Measurements from ENCODE around the gene TUBB6. TPM values are rescaled to one million over a fixed set of nuclear protein-coding genes. Genes with fewer than 3 reads are reported as not detected.

Gene TUBB6
- total RNA-seq, 1 experiment from 2014 or later = 149 TPM

DNA sequence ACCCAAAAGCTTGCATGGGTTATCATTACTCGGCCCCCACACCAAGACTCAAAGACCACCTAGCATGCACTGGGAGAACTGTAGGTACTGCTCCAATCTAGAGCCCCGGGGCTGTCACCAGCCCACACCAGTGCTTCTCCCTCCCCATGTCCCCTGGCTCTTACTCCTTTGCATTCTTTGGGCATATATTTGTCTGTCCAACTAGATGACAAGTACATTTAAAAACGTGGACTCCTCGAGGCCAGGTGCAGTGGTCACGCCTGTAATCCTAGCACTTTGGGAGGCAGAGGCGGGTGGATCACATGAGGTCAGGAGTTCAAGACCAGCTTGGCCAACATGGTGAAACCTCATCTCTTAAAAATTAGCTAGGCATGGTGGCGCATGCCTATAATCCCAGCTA is 61.2 kb downstream of the TUBB6 start:
- Histone ChIP-seq H3K27me3 (replicated peaks; ENCODE audit: control insufficient read depth, insufficient read depth, low read length) (no peaks in the 10 kb centered on the region), H3K36me3 (ENCODE audit: control insufficient read depth, insufficient read depth, low read length) (peaks cover 3% of the 10 kb centered on the region; the same call in 1 of the 2 replicates), H3K4me1 (peaks cover 7% of the 10 kb centered on the region; the same call in 1 of the 2 replicates), H3K9me3 (no peaks in the 10 kb centered on the region), H3K4me3 (ENCODE audit: low read depth, low read length) (no peak overlapping the region)
- intact Hi-C loops (cut with micrococcal nuclease; ENCODE audit: unreplicated experiment) = no loop called here
- H3K27me3 Mint-ChIP-seq (ENCODE audit: insufficient read depth, unreplicated experiment) = no peaks in the 10 kb centered on the region
- CTCF ChIA-PET = no interaction called here
- H3K9me3 Mint-ChIP-seq (ENCODE audit: unreplicated experiment) = no peaks in the 10 kb centered on the region
- BruUV-seq (replicated peaks) = no TSS peak
- no peak overlapping the region for H3K27ac Mint-ChIP-seq (ENCODE audit: unreplicated experiment)
- peaks cover 28% of the 10 kb centered on the region for H3K36me3 Mint-ChIP-seq (ENCODE audit: insufficient read depth, unreplicated experiment)
- H3K4me1 Mint-ChIP-seq (ENCODE audit: low read depth, unreplicated experiment) = peaks cover 4% of the 10 kb centered on the region
- POLR2A ChIA-PET = interaction anchor here (0.7 kb wide), 1 partner anchor 8 kb away, joined by 3 read pairs; no protein-coding TSS in a partner anchor
- H3K4me3 Mint-ChIP-seq (ENCODE audit: unreplicated experiment) = no peak overlapping the region
- no peak for DNase-seq
- TF ChIP-seq, protein P1, sequence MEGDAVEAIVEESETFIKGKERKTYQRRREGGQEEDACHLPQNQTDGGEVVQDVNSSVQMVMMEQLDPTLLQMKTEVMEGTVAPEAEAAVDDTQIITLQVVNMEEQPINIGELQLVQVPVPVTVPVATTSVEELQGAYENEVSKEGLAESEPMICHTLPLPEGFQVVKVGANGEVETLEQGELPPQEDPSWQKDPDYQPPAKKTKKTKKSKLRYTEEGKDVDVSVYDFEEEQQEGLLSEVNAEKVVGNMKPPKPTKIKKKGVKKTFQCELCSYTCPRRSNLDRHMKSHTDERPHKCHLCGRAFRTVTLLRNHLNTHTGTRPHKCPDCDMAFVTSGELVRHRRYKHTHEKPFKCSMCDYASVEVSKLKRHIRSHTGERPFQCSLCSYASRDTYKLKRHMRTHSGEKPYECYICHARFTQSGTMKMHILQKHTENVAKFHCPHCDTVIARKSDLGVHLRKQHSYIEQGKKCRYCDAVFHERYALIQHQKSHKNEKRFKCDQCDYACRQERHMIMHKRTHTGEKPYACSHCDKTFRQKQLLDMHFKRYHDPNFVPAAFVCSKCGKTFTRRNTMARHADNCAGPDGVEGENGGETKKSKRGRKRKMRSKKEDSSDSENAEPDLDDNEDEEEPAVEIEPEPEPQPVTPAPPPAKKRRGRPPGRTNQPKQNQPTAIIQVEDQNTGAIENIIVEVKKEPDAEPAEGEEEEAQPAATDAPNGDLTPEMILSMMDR (IDR thresholded peaks at IDR 0.05; ENCODE audit: insufficient read depth in 1 of 2, low read depth in 1 of 2, low read length in 1 of 2, severe bottlenecking in 1 of 2, unreplicated experiment in 1 of 2) = no peak

DNA sequence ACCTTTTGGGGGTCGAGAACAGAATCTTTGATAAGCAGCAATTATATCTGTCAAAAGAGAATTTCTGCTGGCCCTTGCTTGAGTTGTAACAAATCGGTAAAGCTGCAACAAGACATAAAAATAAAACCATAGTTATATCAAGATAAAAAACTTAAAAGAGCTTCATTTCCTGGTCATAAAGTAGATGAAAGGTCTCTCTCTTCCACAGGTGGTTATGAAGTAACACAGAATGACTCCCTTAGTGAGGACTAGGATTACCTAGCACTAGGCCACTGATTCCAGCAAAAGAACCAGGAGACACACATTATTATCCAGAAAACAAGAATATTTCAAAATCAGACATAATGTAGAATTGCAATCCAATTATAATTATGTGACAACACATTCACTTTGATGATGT is 63.5 kb downstream of the TUBB6 start:
- H3K4me1 ChIP-seq = peaks cover 7% of the 10 kb centered on the region; the same call in 1 of the 2 replicates
- Mint-ChIP-seq H3K27me3 (ENCODE audit: insufficient read depth, unreplicated experiment) (no peaks in the 10 kb centered on the region), H3K27ac (ENCODE audit: unreplicated experiment) (no peak overlapping the region), H3K9me3 (ENCODE audit: unreplicated experiment) (no peaks in the 10 kb centered on the region), H3K4me1 (ENCODE audit: low read depth, unreplicated experiment) (peaks cover 4% of the 10 kb centered on the region), H3K4me3 (ENCODE audit: unreplicated experiment) (no peak overlapping the region), H3K36me3 (ENCODE audit: insufficient read depth, unreplicated experiment) (peaks cover 18% of the 10 kb centered on the region)
- no peaks in the 10 kb centered on the region for H3K27me3 ChIP-seq (replicated peaks; ENCODE audit: control insufficient read depth, insufficient read depth, low read length)
- H3K4me3 ChIP-seq (ENCODE audit: low read depth, low read length) = no peak overlapping the region
- H3K36me3 ChIP-seq (ENCODE audit: control insufficient read depth, insufficient read depth, low read length) = no peaks in the 10 kb centered on the region; the same call in 1 of the 2 replicates
- POLR2A ChIA-PET = no interaction called here
- H3K9me3 ChIP-seq = no peaks in the 10 kb centered on the region
- CTCF ChIA-PET = no interaction called here
- TF ChIP-seq, protein P1 (IDR thresholded peaks at IDR 0.05; ENCODE audit: insufficient read depth in 1 of 2, low read depth in 1 of 2, low read length in 1 of 2, severe bottlenecking in 1 of 2, unreplicated experiment in 1 of 2) = no peak
- intact Hi-C loops (cut with micrococcal nuclease; ENCODE audit: unreplicated experiment) = no loop called here
- DNase-seq = no peak
- no TSS peak for BruUV-seq (replicated peaks)

DNA sequence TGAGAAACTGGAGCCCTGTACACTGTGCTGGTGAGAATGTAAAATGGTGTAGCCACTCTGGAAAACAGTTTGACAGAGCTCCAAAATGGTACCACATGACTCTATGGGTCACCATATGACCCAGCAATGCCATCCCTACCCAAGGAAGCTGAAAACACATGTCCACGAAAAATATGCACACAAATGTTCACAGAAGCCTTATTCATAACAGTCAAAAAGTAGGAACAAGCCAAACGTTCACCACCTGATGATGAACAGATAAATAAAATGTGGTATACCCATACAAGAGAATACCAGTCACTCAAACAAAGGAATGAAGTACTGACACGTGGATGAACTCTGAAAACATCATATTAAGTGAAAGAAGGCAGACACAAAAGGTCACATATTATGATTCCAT is 64.4 kb downstream of the TUBB6 start:
- CTCF ChIA-PET = no interaction called here
- H3K4me1 Mint-ChIP-seq (ENCODE audit: low read depth, unreplicated experiment) = no peaks in the 10 kb centered on the region
- no peak overlapping the region for H3K4me3 Mint-ChIP-seq (ENCODE audit: unreplicated experiment)

More for the DNA sequence above, 64.4 kb downstream of the TUBB6 start:
- no TSS peak for BruUV-seq (replicated peaks)
- Mint-ChIP-seq H3K27ac (ENCODE audit: unreplicated experiment) (no peak overlapping the region), H3K27me3 (ENCODE audit: insufficient read depth, unreplicated experiment) (no peaks in the 10 kb centered on the region), H3K9me3 (ENCODE audit: unreplicated experiment) (no peaks in the 10 kb centered on the region), H3K36me3 (ENCODE audit: insufficient read depth, unreplicated experiment) (peaks cover 13% of the 10 kb centered on the region)
- Histone ChIP-seq H3K4me1 (peaks cover 7% of the 10 kb centered on the region; the same call in 1 of the 2 replicates), H3K27me3 (replicated peaks; ENCODE audit: control insufficient read depth, insufficient read depth, low read length) (no peaks in the 10 kb centered on the region), H3K4me3 (ENCODE audit: low read depth, low read length) (no peak overlapping the region), H3K9me3 (no peaks in the 10 kb centered on the region), H3K36me3 (ENCODE audit: control insufficient read depth, insufficient read depth, low read length) (no peaks in the 10 kb centered on the region; the same call in 1 of the 2 replicates)
- TF ChIP-seq, protein P1 (IDR thresholded peaks at IDR 0.05; ENCODE audit: insufficient read depth in 1 of 2, low read depth in 1 of 2, low read length in 1 of 2, severe bottlenecking in 1 of 2, unreplicated experiment in 1 of 2) = no peak
- POLR2A ChIA-PET = no interaction called here
- intact Hi-C loops (cut with micrococcal nuclease; ENCODE audit: unreplicated experiment) = no loop called here
- DNase-seq = no peak
